GM12878 (cell line): ENCODE data around the gene SLX4. TPM values are rescaled to one million over a fixed set of nuclear protein-coding genes. Genes with fewer than 3 reads are reported as not detected.
A peak's percentile ranks its signal among the peaks of the same experiment; 100 is the strongest.

Experiments
- CEBPB ChIP-seq, 2 experiments: fragments of 150-350 bp in 1 of 2; IDR thresholded peaks; 2 replicates each; pipeline ENCODE4 v1.6.1; 2012 to 2014; ENCODE audit warnings: low read depth in 2 of 2, low read length in 2 of 2, borderline replicate concordance in 1 of 2, inconsistent platforms in 1 of 2
- CHD1 ChIP-seq: IDR thresholded peaks from 2 replicates; pipeline ENCODE4 v1.6.1; 2012; ENCODE audit warnings: low read depth, low read length, improper control_type of control experiment
- CREM ChIP-seq: IDR thresholded peaks from 2 replicates; pipeline ENCODE4 v1.6.1; 2014; ENCODE audit warnings: antibody characterized with exemption, low read depth
- EGR1 ChIP-seq, 2 experiments: IDR thresholded peaks; 1 replicate in 1 of 2; 2 replicates in 1 of 2; pipeline ENCODE4 v1.6.1; 2011 to 2012; ENCODE audit warnings: low read depth in 2 of 2, low read length in 2 of 2, borderline replicate concordance in 1 of 2, mild to moderate bottlenecking in 1 of 2, moderate library complexity in 1 of 2
- EP300 ChIP-seq, 2 experiments: fragments of 150-350 bp in 1 of 2; IDR thresholded peaks; 2 replicates each; pipeline ENCODE4 v1.6.1; 2011 to 2012; ENCODE audit warnings: low read depth in 2 of 2, low read length in 2 of 2, borderline replicate concordance in 1 of 2, improper control_type of control experiment in 1 of 2, inconsistent platforms in 1 of 2; ENCODE audit not compliant: control insufficient read depth in 1 of 2
- EZH2 ChIP-seq: IDR thresholded peaks from 2 replicates; pipeline ENCODE4 v1.6.1; 2012; ENCODE audit warnings: low read depth, mild to moderate bottlenecking, control low read depth, inconsistent platforms, low read length, borderline replicate concordance; ENCODE audit not compliant: control insufficient read depth
- FOXM1 ChIP-seq: IDR thresholded peaks from 2 replicates; pipeline ENCODE4 v1.6.1; 2012; ENCODE audit warnings: low read depth, mild to moderate bottlenecking, inconsistent platforms, low read length, moderate library complexity
- IRF4 ChIP-seq: IDR thresholded peaks from 2 replicates; pipeline ENCODE4 v1.6.1; 2011; ENCODE audit warnings: low read depth, low read length
- JUNB ChIP-seq: IDR thresholded peaks from 2 replicates; pipeline ENCODE4 v1.6.1; 2016; ENCODE audit warnings: antibody characterized with exemption, mild to moderate bottlenecking
- MEF2B ChIP-seq: fragments of 450-650 bp; IDR thresholded peaks from 2 replicates; pipeline ENCODE4 v1.6.1; 2018; ENCODE audit warnings: mild to moderate bottlenecking, moderate library complexity; ENCODE audit not compliant: partially characterized antibody, poor library complexity, severe bottlenecking
- MYC ChIP-seq: IDR thresholded peaks from 2 replicates; pipeline ENCODE4 v1.6.1; 2011; ENCODE audit warnings: mild to moderate bottlenecking, low read length, moderate library complexity, inconsistent platforms; ENCODE audit not compliant: insufficient read depth, insufficient replicate concordance, insufficient read length, severe bottlenecking
- NFIC ChIP-seq: IDR thresholded peaks from 2 replicates; pipeline ENCODE4 v1.6.1; 2012; ENCODE audit warnings: low read depth, mild to moderate bottlenecking, inconsistent platforms, low read length, moderate library complexity
- NFXL1 ChIP-seq: fragments of 450-650 bp; IDR thresholded peaks from 2 replicates; pipeline ENCODE4 v1.6.1; 2017; ENCODE audit warnings: antibody characterized with exemption, mild to moderate bottlenecking, borderline replicate concordance
- PAX5 ChIP-seq: IDR thresholded peaks from 2 replicates; pipeline ENCODE4 v1.6.1; 2011; ENCODE audit warnings: low read depth, low read length, borderline replicate concordance
- POU2F2 ChIP-seq: IDR thresholded peaks from 3 replicates; pipeline ENCODE4 v1.6.1; 2011; ENCODE audit warnings: low read depth, mild to moderate bottlenecking, low read length, borderline replicate concordance
- SPI1 ChIP-seq: IDR thresholded peaks from 2 replicates; pipeline ENCODE4 v1.6.1; 2011; ENCODE audit warnings: low read depth, mild to moderate bottlenecking, low read length, moderate library complexity, borderline replicate concordance; ENCODE audit not compliant: insufficient read depth
- TBL1XR1 ChIP-seq: IDR thresholded peaks from 2 replicates; pipeline ENCODE4 v1.6.1; 2012; ENCODE audit warnings: low read depth, low read length, improper control_type of control experiment
- TCF7 ChIP-seq: IDR thresholded peaks from 2 replicates; pipeline ENCODE4 v1.6.1; 2014; ENCODE audit warnings: antibody characterized with exemption, borderline replicate concordance
- ZNF24 ChIP-seq: fragments of 450-650 bp; IDR thresholded peaks from 2 replicates; pipeline ENCODE4 v1.6.1; 2017; ENCODE audit warnings: antibody characterized with exemption, mild to moderate bottlenecking
- polyA plus RNA-seq, 11 experiments: library from polyadenylated mRNA; depleted of rRNA in 4 of 11; unstranded in 6 of 11; stranded (reverse) in 5 of 11; fragments of >200 nt; fragmentation: Nextera tagmentation in 4 of 11; fragmentation: Illumina TruSeq in 1 of 11; extraction: Ambion mirVana in 4 of 11; extraction: Trizol in 1 of 11; gene quantifications; 1 replicate in 1 of 11; 2 replicates in 10 of 11; pipeline versions ENCODE4 v1.2.1 to v1.2.3, GENCODE V29; 2011 to 2016; ENCODE audit warnings: inconsistent platforms in 2 of 11, missing spikeins in 2 of 11, low read depth in 1 of 11
- total RNA-seq, 4 experiments: library from RNA; depleted of rRNA in 3 of 4; stranded (reverse); fragments of >200 nt in 3 of 4; fragmentation: Illumina TruSeq in 1 of 4; extraction: Trizol in 1 of 4; gene quantifications; 2 replicates each; pipeline versions ENCODE4 v1.2.1 to v1.2.3, GENCODE V29; 2013 to 2021
- TF ChIP-seq, protein P1 (sequence below): fragments of 450-650 bp; IDR thresholded peaks from 2 replicates; pipeline ENCODE4 v1.6.1; 2017; ENCODE audit warnings: mild to moderate bottlenecking, moderate library complexity

The SLX4 gene
- total and polyA plus RNA-seq, 10 of the 15 experiments (the other 5 are each of a cell fraction or from before 2014, with no cell fraction given), result 0.18 to 12.3 (median 4.8) TPM

DNA sequence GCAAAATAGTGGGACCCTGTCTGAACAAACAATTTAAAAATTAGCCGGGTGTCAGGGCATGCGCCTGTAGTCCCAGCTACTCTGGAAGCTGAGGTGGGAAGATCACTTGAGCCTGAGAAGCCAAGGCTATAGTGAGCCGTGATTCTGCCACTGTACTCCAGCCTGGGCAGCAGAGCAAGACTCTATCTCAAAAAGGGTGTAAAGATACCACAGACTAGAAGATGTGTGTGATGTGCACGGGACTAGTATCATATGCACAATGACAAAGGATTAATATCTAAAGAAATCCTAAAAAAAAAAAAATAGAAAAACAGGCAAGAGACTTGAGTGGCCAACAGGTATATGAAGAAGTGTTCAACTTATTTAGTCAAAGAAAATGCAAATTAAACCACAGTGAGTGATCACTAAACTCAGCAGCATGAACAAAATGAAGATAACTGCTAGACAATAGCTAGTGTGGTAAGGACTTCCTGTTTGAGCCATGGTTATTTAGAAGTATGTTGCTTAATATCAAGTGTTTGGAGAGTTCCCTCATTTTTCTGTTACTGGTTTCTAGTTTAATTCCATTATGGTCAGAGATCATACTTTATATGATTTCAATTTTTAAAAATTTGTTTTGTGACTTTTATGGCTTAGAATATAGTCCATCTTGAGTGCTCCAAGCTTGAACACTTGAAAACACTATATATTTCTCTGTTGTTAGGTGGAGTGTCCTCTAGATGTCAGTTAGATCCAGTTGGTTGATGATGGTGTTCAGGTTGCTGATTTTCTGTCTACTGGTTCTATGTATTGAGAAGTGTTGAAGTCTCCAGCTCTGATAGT is 14.7 kb upstream of the SLX4 start (continued):
- TF ChIP-seq SPI1 (peak; percentile 65), EZH2 (no peak), NFIC (peak; percentile 65; the same call in 1 of the 2 replicates), EP300 (IDR thresholded peaks at IDR 0.05; ENCODE audit: borderline replicate concordance in 1 of 2, control insufficient read depth in 1 of 2, low read depth in 2 of 2, low read length in 2 of 2) (0 out of 4 replicates have a peak, but pooled peaks of 1 of the 2 experiments have one; percentile 43), CEBPB (IDR thresholded peaks at IDR 0.05; ENCODE audit: borderline replicate concordance in 1 of 2, low read depth in 2 of 2, low read length in 2 of 2) (no peak), POU2F2 (peak; percentile 91), CHD1 (no peak), TCF7 (no peak), ZNF24 (no peak), TBL1XR1 (no peak), IRF4 (0 out of 2 replicates have a peak, but pooled peaks have one; percentile 17), EGR1 (IDR thresholded peaks at IDR 0.05; ENCODE audit: borderline replicate concordance in 1 of 2, low read depth in 2 of 2, low read length in 2 of 2) (no peak), CREM (peak; percentile 15; the same call in 1 of the 2 replicates), MYC (no peak), JUNB (peak; percentile 18; the same call in 1 of the 2 replicates), PAX5 (peak; percentile 62; the same call in 1 of the 2 replicates), MEF2B (peak; percentile 19), NFXL1 (no peak), FOXM1 (0 out of 2 replicates have a peak, but pooled peaks have one; percentile 30)
- TF ChIP-seq, protein P1, sequence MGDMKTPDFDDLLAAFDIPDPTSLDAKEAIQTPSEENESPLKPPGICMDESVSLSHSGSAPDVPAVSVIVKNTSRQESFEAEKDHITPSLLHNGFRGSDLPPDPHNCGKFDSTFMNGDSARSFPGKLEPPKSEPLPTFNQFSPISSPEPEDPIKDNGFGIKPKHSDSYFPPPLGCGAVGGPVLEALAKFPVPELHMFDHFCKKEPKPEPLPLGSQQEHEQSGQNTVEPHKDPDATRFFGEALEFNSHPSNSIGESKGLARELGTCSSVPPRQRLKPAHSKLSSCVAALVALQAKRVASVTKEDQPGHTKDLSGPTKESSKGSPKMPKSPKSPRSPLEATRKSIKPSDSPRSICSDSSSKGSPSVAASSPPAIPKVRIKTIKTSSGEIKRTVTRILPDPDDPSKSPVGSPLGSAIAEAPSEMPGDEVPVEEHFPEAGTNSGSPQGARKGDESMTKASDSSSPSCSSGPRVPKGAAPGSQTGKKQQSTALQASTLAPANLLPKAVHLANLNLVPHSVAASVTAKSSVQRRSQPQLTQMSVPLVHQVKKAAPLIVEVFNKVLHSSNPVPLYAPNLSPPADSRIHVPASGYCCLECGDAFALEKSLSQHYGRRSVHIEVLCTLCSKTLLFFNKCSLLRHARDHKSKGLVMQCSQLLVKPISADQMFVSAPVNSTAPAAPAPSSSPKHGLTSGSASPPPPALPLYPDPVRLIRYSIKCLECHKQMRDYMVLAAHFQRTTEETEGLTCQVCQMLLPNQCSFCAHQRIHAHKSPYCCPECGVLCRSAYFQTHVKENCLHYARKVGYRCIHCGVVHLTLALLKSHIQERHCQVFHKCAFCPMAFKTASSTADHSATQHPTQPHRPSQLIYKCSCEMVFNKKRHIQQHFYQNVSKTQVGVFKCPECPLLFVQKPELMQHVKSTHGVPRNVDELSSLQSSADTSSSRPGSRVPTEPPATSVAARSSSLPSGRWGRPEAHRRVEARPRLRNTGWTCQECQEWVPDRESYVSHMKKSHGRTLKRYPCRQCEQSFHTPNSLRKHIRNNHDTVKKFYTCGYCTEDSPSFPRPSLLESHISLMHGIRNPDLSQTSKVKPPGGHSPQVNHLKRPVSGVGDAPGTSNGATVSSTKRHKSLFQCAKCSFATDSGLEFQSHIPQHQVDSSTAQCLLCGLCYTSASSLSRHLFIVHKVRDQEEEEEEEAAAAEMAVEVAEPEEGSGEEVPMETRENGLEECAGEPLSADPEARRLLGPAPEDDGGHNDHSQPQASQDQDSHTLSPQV, result no peak; the same call in 1 of the 2 replicates
- TF ChIP-seq, all 136 proteins: peak for 19
